Endodermal cell (in vitro differentiated cells): ENCODE data around the gene ASTL. TPM values are rescaled to one million over a fixed set of nuclear protein-coding genes. Genes with fewer than 3 reads are reported as not detected.
A peak's percentile ranks its signal among the peaks of the same experiment; 100 is the strongest.

ENCODE experiments used
- DNase-seq: peaks from one replicate; pipeline ENCODE4 v3.0.0-alpha.2; 2017
- H3K27ac ChIP-seq: 2 replicates; pipeline ENCODE4 v1.5.1; 2013; ENCODE audit warnings: mild to moderate bottlenecking, low read depth, low read length, moderate library complexity
- H3K27me3 ChIP-seq: 2 replicates; pipeline ENCODE4 v1.6.1; 2013; ENCODE audit warnings: mild to moderate bottlenecking, low read length, moderate library complexity; ENCODE audit not compliant: insufficient read depth, control insufficient read depth, poor library complexity, severe bottlenecking
- H3K36me3 ChIP-seq: 2 replicates; pipeline ENCODE4 v1.7.0; 2013; ENCODE audit warnings: mild to moderate bottlenecking, low read length, moderate library complexity; ENCODE audit not compliant: control insufficient read depth, insufficient read depth
- H3K4me1 ChIP-seq: one replicate; pipeline ENCODE4 v1.7.0; 2013; ENCODE audit warnings: low read length; ENCODE audit not compliant: control insufficient read depth, insufficient read depth
- H3K4me3 ChIP-seq: 2 replicates; pipeline ENCODE4 v1.5.1; 2013; ENCODE audit warnings: mild to moderate bottlenecking, low read length, moderate library complexity
- H3K9ac ChIP-seq: 2 replicates; pipeline ENCODE4 v1.6.1; 2013; ENCODE audit warnings: mild to moderate bottlenecking, low read length, moderate library complexity; ENCODE audit not compliant: poor library complexity, severe bottlenecking; ENCODE audit errors: extremely low read depth
- H3K9me3 ChIP-seq: 2 replicates; pipeline ENCODE4 v1.6.1; 2013; ENCODE audit warnings: mild to moderate bottlenecking, low read length, moderate library complexity; ENCODE audit not compliant: control insufficient read depth
- H3K27ac Mint-ChIP-seq: 2 replicates; pipeline ENCODE4 v1.8.0; 2020; ENCODE audit warnings: mixed read lengths
- H3K27me3 Mint-ChIP-seq: 2 replicates; pipeline ENCODE4 v1.8.0; 2021; ENCODE audit warnings: mild to moderate bottlenecking, mixed read lengths; ENCODE audit not compliant: insufficient read depth
- H3K36me3 Mint-ChIP-seq: 2 replicates; pipeline ENCODE4 v1.8.0; 2020; ENCODE audit warnings: low read depth, mixed read lengths
- H3K4me1 Mint-ChIP-seq: 2 replicates; pipeline ENCODE4 v1.8.0; 2020; ENCODE audit warnings: mixed read lengths
- H3K4me3 Mint-ChIP-seq: 2 replicates; pipeline ENCODE4 v1.8.0; 2020; ENCODE audit warnings: mild to moderate bottlenecking, moderate library complexity, mixed read lengths
- H3K9me3 Mint-ChIP-seq: 2 replicates; pipeline ENCODE4 v1.8.0; 2020; ENCODE audit warnings: mild to moderate bottlenecking, mixed read lengths
- WGBS, 2 experiments: methylation state at CpG; one replicate each; pipeline versions ENCODE4 v1.1.5 to v1.1.7; 2013; ENCODE audit warnings: missing lambda C conversion rate in 2 of 2, mixed read lengths in 1 of 2; ENCODE audit not compliant: insufficient coverage in 1 of 2, insufficient read length in 1 of 2; 5-methylcytosine and 5-hydroxymethylcytosine counted together
- total RNA-seq, 2 donors: library from RNA; stranded (reverse); fragmentation: NEBNext Ultra II Directional in 1 of 2; extraction: Animal tissue kit (Norgen Biotek cat#: 25700) in 1 of 2; gene quantifications; 2 replicates in 1 of 2; 3 replicates in 1 of 2; pipeline ENCODE4 v1.2.1, GENCODE V29; 2021
- TF ChIP-seq, protein P1 (sequence below): fragments of 200-600 bp; sonication (generic); conservative IDR thresholded peaks from 2 replicates; pipeline ENCODE4 v1.5.0; 2021; ENCODE audit warnings: antibody characterized with exemption, mild to moderate bottlenecking

The ASTL gene
- total RNA-seq, 2 donors from 2014 or later, result not detected

DNA sequence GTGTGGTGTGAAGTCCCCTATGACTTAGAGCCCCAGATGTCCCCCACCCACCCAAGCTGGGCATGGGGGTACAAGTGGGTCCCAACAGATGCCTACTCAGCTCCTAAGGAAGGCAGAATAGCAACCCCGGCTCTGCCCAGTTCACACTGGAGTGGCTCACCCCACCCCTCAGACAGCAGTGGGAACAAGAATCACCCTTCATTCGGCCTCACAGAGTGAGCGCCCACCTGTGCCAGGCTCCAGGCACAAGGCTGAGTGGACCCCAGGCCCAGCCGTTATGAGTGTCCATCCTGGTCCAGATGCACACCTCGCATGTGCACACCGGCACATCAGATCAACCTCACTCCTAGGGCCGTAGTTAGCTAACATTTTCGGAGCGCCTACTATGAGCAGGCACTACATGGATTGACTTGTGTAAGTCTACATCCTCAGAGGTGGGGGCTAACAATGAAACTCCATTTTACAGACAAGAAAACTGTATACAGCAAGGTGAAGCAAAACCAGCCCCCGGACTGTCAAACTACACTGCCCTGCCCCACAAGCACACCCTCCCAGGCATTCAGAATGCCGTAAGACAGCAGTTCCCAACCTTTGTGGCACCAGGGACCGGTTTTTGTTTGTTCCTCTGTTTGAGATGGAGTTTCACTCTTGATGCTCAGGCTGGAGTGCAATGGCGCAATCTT lies 2.8 kb upstream of the ASTL start:
- DNase-seq, result no peak
- no peak overlapping the region for H3K4me3 ChIP-seq
- H3K36me3 ChIP-seq, result no peaks in the 10 kb centered on the region
- TF ChIP-seq, protein P1, sequence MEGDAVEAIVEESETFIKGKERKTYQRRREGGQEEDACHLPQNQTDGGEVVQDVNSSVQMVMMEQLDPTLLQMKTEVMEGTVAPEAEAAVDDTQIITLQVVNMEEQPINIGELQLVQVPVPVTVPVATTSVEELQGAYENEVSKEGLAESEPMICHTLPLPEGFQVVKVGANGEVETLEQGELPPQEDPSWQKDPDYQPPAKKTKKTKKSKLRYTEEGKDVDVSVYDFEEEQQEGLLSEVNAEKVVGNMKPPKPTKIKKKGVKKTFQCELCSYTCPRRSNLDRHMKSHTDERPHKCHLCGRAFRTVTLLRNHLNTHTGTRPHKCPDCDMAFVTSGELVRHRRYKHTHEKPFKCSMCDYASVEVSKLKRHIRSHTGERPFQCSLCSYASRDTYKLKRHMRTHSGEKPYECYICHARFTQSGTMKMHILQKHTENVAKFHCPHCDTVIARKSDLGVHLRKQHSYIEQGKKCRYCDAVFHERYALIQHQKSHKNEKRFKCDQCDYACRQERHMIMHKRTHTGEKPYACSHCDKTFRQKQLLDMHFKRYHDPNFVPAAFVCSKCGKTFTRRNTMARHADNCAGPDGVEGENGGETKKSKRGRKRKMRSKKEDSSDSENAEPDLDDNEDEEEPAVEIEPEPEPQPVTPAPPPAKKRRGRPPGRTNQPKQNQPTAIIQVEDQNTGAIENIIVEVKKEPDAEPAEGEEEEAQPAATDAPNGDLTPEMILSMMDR, result no peak
- H3K27me3 Mint-ChIP-seq, result peaks cover 25% of the 10 kb centered on the region
- no peaks in the 10 kb centered on the region for H3K9me3 Mint-ChIP-seq
- H3K27ac ChIP-seq, result no peak overlapping the region
- H3K27me3 ChIP-seq, result peaks cover 22% of the 10 kb centered on the region
- H3K4me3 Mint-ChIP-seq, result no peak overlapping the region
- H3K4me1 ChIP-seq, result no peaks in the 10 kb centered on the region
- 90 to 92% methylated on average over 7 to 13 of the region's 13 CpGs for WGBS, 2 experiments
- no peaks in the 10 kb centered on the region for H3K36me3 Mint-ChIP-seq
- H3K27ac Mint-ChIP-seq, result no peak overlapping the region
- no peak overlapping the region for H3K9ac ChIP-seq
- H3K4me1 Mint-ChIP-seq, result peaks cover 7% of the 10 kb centered on the region
- H3K9me3 ChIP-seq, result no peaks in the 10 kb centered on the region

DNA sequence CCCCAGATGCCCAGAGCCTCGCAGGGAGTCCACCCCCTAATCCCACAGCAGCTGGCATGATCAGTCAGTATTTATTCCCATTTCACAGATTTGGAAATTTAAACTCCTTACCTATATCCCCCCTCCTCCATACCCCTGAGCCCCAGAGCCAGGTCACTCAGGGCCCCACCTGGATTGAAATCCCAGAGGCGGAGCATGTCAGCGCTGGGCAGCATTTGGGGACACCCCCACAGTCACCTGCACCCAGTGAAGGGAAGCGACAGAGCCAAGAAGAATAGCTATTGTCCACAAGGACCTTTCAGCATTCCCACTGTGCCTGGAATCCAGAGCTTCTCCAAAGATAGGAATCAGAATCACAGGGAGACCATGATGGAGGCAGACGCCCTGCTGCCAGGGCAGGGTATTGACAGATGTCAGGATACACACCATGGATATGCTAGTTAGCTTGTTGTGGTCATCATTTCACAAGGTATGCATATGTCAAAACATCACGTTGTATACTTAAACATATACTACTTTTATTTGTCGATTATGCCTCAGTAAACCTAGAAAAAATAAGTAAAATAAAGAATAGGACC lies 968 bp upstream of the ASTL start:
- H3K27ac Mint-ChIP-seq, result no peak overlapping the region
- Histone ChIP-seq H3K9ac (no peak overlapping the region), H3K9me3 (no peaks in the 10 kb centered on the region), H3K27ac (no peak overlapping the region), H3K4me3 (no peak overlapping the region), H3K36me3 (no peaks in the 10 kb centered on the region), H3K4me1 (no peaks in the 10 kb centered on the region), H3K27me3 (peaks cover 5% of the 10 kb centered on the region)
- peaks cover 3% of the 10 kb centered on the region for H3K4me1 Mint-ChIP-seq
- H3K4me3 Mint-ChIP-seq, result no peak overlapping the region
- TF ChIP-seq, protein P1, result peak; percentile 25
- no peaks in the 10 kb centered on the region for H3K36me3 Mint-ChIP-seq
- WGBS, 2 experiments, result 70 to 81% methylated on average over 4 to 7 of the region's 7 CpGs
- peaks cover 24% of the 10 kb centered on the region for H3K27me3 Mint-ChIP-seq
- H3K9me3 Mint-ChIP-seq, result no peaks in the 10 kb centered on the region
- DNase-seq, result no peak

DNA sequence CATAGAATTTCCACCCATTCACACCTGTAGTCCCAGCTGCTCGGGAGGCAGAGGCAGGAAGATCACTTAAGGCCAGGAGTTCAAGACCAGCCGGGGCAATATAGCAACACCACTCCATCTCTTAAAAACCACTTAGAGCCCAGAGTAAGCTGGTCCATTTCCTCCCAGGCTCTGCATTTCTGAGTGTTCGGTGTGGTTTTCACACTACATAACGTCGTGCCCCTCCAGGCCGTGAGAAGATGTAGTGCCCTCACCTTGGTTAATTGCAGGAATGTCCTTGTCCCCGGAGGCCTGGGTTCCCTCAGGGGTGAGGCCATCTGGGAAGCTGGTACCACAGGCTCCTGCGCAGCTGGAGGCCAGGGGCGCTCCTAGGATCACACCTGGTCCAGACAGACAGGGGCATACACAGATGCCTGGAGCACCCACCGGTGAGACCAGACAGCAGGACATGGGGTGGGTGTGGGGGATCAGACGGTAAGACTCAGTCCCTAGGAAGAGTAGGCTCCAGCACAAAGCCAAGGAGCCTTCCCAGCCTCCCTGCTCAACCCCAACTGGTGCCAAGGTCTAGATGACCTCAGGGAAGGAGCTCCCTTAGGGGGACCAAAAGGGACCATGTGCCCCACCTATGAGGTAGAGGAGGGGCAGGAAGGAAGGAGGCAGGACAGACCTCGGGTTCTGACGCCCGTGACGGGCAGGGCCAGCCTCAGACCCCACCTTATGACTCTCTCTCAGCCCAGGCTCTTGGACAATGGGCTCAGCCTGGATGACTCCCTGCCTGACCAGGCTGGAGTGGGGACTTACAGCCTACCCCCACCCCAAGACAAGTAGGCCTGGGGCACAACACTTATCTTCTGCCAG lies 752 bp downstream of the ASTL start:
- no peaks in the 10 kb centered on the region for H3K9me3 Mint-ChIP-seq
- Histone ChIP-seq H3K27me3 (no peaks in the 10 kb centered on the region), H3K4me1 (no peaks in the 10 kb centered on the region), H3K9me3 (no peaks in the 10 kb centered on the region), H3K27ac (no peak overlapping the region), H3K9ac (no peak overlapping the region), H3K36me3 (no peaks in the 10 kb centered on the region), H3K4me3 (no peak overlapping the region)
- H3K27me3 Mint-ChIP-seq, result peaks cover 22% of the 10 kb centered on the region
- no peaks in the 10 kb centered on the region for H3K36me3 Mint-ChIP-seq
- WGBS, 2 experiments, result 90 to 92% methylated on average over 13 to 15 of the region's 15 CpGs
- no peak overlapping the region for H3K27ac Mint-ChIP-seq
- DNase-seq, result no peak
- TF ChIP-seq, protein P1, result no peak
- peaks cover 2% of the 10 kb centered on the region for H3K4me1 Mint-ChIP-seq
- no peak overlapping the region for H3K4me3 Mint-ChIP-seq
